GM04503 (cell line): ENCODE results near the gene COL6A3.

Experiments used
- DNase-seq: peaks from one replicate; pipeline ENCODE4 v3.0.0-alpha.2; 2012; ENCODE audit warnings: low read depth

Gene COL6A3

GRCh38 chr2:237413777-237414661 lies at the start of gene COL6A3:
COL6A3 (minus strand) TSS chr2:237414164; CDS start chr2:237396817, 17,347 bp downstream.
- DNase-seq = peak; percentile 91

- no peak for DNase-seq
These were observed 45.8 kb upstream of the COL6A3 start for GRCh38 chr2:237459741-237460174.

- no peak for DNase-seq
These were observed 45.3 kb upstream of the COL6A3 start for GRCh38 chr2:237459226-237459625.

GRCh38 chr2:237458519-237458918 lies 44.6 kb upstream of the COL6A3 start:
- no peak for DNase-seq

- no peak for DNase-seq
These were observed 43.5 kb upstream of the COL6A3 start for GRCh38 chr2:237457388-237457941.

GRCh38 chr2:237456200-237456843 lies 42.4 kb upstream of the COL6A3 start:
- no peak for DNase-seq

- DNase-seq = no peak
These were observed 41.8 kb upstream of the COL6A3 start for GRCh38 chr2:237455764-237456163.

GRCh38 chr2:237453671-237454070 lies 39.7 kb upstream of the COL6A3 start:
- DNase-seq = no peak

GRCh38 chr2:237452861-237453260 lies 38.9 kb upstream of the COL6A3 start:
- DNase-seq = no peak

GRCh38 chr2:237451643-237452469 lies 37.9 kb upstream of the COL6A3 start:
- DNase-seq = no peak

GRCh38 chr2:237450583-237450982 lies 36.6 kb upstream of the COL6A3 start:
- DNase-seq = no peak

- no peak for DNase-seq
These were observed 36.1 kb upstream of the COL6A3 start for GRCh38 chr2:237450108-237450507.

- no peak for DNase-seq
These were observed 35.4 kb upstream of the COL6A3 start for GRCh38 chr2:237449193-237449881.

GRCh38 chr2:237448626-237449025 lies 34.7 kb upstream of the COL6A3 start:
- DNase-seq = no peak

- no peak for DNase-seq
These were observed 34.2 kb upstream of the COL6A3 start for GRCh38 chr2:237448171-237448570.

GRCh38 chr2:237447496-237447895 lies 33.5 kb upstream of the COL6A3 start:
- DNase-seq = no peak

GRCh38 chr2:237446338-237446665 lies 32.3 kb upstream of the COL6A3 start:
- no peak for DNase-seq

GRCh38 chr2:237445611-237446337 lies 31.8 kb upstream of the COL6A3 start:
- no peak for DNase-seq

- DNase-seq = no peak
These were observed 30.1 kb upstream of the COL6A3 start for GRCh38 chr2:237444071-237444470.

- no peak for DNase-seq
These were observed 27.8 kb upstream of the COL6A3 start for GRCh38 chr2:237441605-237442274.
